HG02840 (cell line): Measurements from ENCODE around the gene CPTP.

ENCODE experiments used
- ATAC-seq: cut with Tn5 transposase; IDR thresholded peaks from one replicate; pipeline ENCODE4 v1.9.1; 2021; ENCODE audit warnings: mild to moderate bottlenecking, moderate library complexity, moderate number of reproducible peaks; ENCODE audit not compliant: unreplicated experiment, low FRiP score

The CPTP gene

DNA sequence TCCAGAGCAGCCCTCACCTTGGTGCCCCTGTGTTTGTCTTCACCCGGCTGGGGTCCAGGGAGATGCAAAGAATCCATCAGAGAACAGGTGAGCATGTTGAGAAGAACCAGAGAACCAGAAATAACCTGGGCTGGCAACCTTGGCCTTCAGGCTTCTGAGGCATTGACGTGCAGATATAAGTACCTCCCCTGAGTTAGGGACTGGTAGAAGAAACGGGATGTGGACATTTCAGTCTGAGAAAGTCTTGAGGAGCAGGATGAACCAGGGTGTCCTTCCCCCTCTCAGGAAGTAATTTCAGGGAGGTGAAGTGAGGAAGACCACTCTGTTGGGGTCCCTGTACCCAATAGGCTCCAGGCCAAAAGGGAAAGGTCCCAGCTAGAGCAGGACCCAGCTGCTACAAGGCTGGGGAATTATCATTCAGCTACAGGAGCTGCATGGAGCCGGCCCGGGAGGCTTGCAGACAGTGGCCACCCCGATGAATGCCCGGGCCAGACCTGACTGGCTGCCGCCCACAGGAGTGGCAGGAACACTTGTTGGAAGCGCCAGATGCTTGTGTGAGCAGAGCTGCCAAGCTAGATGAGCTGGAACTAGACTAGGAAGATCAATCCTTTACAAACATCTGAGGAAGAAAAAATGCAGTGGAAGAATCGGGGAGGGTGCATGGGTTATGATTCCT, 52.1 kb downstream of the CPTP start:
- no peak for ATAC-seq

GRCh38 chr1:1377540-1378205, 53.1 kb downstream of the CPTP start:
- ATAC-seq = no peak
